Neural crest cell (in vitro differentiated cells): Measurements from ENCODE around the gene INSC. TPM values are rescaled to one million over a fixed set of nuclear protein-coding genes. Genes with fewer than 3 reads are reported as not detected.

ENCODE experiments used
- DNase-seq: peaks from one replicate; pipeline ENCODE4 v3.0.0; 2021; ENCODE audit warnings: low read depth, mixed read lengths, low spot score
- H3K27ac Mint-ChIP-seq: one replicate; pipeline ENCODE4 v1.8.0; 2021; ENCODE audit warnings: mild to moderate bottlenecking, mixed read lengths; ENCODE audit not compliant: unreplicated experiment
- H3K27me3 Mint-ChIP-seq: 2 replicates; pipeline ENCODE4 v1.8.0; 2021; ENCODE audit warnings: low read depth, mild to moderate bottlenecking, mixed read lengths
- H3K36me3 Mint-ChIP-seq: 2 replicates; pipeline ENCODE4 v1.8.0; 2021; ENCODE audit warnings: low read depth, mild to moderate bottlenecking, mixed read lengths
- H3K4me1 Mint-ChIP-seq: 2 replicates; pipeline ENCODE4 v1.8.0; 2021; ENCODE audit warnings: mixed read lengths
- H3K4me3 Mint-ChIP-seq: one replicate; pipeline ENCODE4 v1.8.0; 2021; ENCODE audit warnings: mild to moderate bottlenecking, mixed read lengths
- H3K9me3 Mint-ChIP-seq: 2 replicates; pipeline ENCODE4 v1.8.0; 2021; ENCODE audit warnings: mixed read lengths
- total RNA-seq: library from RNA; stranded (reverse); gene quantifications from 2 replicates; pipeline ENCODE4 v1.2.1, GENCODE V29; 2021
- TF ChIP-seq, protein P1 (sequence below): fragments of 200-600 bp; sonication (generic); conservative IDR thresholded peaks from 2 replicates; pipeline ENCODE4 v1.5.0; 2021; ENCODE audit warnings: antibody characterized with exemption, mild to moderate bottlenecking

Gene INSC
- total RNA-seq, 1 donor from 2014 or later = 2.6 TPM

DNA sequence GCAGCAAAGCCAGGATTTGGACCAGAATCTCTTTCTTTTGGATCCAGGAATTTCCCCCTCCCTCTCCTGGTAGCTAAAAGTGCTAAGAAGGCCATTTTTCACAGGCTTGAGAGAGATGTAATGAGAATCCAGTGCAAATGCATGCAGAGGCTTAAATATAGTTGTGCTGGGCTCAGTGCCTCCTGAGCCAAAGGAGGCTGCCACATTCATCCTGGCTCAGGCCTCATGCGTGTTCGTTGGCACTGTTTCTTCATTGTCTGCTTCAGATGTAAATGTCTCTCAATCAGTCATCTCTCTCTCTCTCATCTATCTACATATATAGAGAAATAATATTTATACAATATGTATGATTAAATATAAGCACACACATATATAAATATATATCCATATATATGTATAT lies 83.6 kb downstream of the INSC start:
- Mint-ChIP-seq H3K27me3 (no peaks in the 10 kb centered on the region), H3K36me3 (no peaks in the 10 kb centered on the region), H3K27ac (peak overlapping the region; percentile 6), H3K4me3 (no peak overlapping the region), H3K9me3 (no peaks in the 10 kb centered on the region), H3K4me1 (no peaks in the 10 kb centered on the region)
- DNase-seq = no peak
- TF ChIP-seq, protein P1, sequence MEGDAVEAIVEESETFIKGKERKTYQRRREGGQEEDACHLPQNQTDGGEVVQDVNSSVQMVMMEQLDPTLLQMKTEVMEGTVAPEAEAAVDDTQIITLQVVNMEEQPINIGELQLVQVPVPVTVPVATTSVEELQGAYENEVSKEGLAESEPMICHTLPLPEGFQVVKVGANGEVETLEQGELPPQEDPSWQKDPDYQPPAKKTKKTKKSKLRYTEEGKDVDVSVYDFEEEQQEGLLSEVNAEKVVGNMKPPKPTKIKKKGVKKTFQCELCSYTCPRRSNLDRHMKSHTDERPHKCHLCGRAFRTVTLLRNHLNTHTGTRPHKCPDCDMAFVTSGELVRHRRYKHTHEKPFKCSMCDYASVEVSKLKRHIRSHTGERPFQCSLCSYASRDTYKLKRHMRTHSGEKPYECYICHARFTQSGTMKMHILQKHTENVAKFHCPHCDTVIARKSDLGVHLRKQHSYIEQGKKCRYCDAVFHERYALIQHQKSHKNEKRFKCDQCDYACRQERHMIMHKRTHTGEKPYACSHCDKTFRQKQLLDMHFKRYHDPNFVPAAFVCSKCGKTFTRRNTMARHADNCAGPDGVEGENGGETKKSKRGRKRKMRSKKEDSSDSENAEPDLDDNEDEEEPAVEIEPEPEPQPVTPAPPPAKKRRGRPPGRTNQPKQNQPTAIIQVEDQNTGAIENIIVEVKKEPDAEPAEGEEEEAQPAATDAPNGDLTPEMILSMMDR = no peak

DNA sequence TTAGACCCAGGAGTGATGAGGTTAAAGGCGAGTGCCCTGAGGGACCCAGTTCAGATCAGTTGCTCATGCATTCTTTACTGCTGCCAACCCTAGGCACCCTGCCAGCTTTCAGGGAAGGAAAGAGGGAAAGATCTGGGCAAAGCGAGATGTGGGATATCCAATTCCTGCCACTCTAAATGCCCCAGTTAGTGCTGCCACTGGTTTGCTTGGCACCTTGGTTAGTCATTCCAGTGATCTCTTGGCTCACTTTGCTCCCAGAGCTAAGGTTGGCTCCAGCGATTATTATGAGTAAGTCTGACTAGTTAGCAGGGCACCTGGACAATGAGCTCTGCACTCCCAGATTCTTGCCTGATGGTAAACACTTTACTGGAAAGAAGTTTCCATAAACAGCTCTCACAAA lies 85.0 kb downstream of the INSC start:
- Mint-ChIP-seq H3K4me3 (no peak overlapping the region), H3K4me1 (no peaks in the 10 kb centered on the region), H3K27ac (no peak overlapping the region), H3K36me3 (no peaks in the 10 kb centered on the region), H3K9me3 (no peaks in the 10 kb centered on the region), H3K27me3 (no peaks in the 10 kb centered on the region)
- no peak for DNase-seq
- TF ChIP-seq, protein P1 = no peak

DNA sequence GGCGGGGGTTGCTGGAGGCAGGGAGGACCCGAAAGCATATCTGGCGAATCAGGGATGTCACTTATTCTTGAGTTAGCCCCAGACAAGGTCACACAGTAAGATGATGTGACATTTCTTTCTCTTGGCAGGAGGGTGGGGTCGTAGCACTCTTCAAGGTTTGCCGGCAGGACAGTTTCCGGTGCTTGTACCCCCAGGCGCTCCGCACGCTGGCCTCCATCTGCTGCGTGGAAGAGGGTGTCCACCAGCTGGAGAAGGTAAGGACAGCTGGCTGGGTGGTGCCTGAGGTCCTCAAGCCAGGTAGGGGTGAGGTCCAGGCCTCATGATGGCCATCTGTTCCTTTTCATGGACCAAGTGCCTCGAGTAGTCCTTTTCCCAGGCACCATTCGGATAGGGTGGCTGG lies 86.0 kb downstream of the INSC start:
- TF ChIP-seq, protein P1 = no peak
- no peak for DNase-seq
- H3K27me3 Mint-ChIP-seq = no peaks in the 10 kb centered on the region
- H3K9me3 Mint-ChIP-seq = no peaks in the 10 kb centered on the region
- H3K36me3 Mint-ChIP-seq = no peaks in the 10 kb centered on the region
- H3K27ac Mint-ChIP-seq = no peak overlapping the region
- H3K4me1 Mint-ChIP-seq = no peaks in the 10 kb centered on the region
- no peak overlapping the region for H3K4me3 Mint-ChIP-seq

DNA sequence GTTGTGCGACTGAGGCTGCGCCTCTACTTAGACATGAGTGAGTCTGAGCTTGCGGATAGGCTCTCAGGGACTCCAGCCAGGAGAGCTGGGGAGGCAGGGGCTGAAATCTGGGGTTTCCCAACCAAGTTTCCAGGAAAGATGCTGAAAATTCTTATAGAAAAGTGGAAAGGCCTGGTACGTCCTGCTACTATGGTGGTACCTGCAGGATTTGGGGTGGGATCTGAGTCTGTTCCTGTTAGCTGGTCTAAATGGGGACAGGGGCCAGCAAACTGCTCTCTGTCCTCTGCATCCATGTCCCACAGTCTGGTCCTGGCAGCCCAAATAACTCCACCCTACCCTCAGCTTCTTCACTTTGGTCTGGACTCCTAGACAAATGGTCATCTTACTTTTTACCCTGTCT lies 86.9 kb downstream of the INSC start:
- TF ChIP-seq, protein P1 = no peak
- Mint-ChIP-seq H3K27me3 (no peaks in the 10 kb centered on the region), H3K4me1 (no peaks in the 10 kb centered on the region), H3K4me3 (no peak overlapping the region), H3K27ac (no peak overlapping the region), H3K9me3 (no peaks in the 10 kb centered on the region), H3K36me3 (no peaks in the 10 kb centered on the region)
- no peak for DNase-seq

DNA sequence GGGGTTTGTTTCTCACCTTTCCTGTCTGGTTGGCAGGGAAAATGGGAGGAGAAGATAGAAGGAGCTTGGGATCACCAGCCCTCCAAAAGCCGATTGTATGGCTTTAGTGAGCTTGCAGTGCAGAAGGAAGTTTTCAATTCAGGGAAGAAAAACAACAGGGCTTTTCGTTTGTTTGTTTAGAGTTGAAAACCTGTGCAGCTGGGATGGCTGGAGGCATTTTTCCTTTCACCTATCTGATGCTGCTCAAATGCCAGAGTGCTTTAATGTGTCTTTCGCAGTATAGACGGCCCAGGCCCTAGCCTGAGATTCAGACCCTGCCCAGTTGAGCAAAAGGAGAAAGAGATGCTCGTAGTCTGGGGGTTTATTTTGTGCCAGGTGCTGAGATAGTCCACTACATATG lies 87.9 kb downstream of the INSC start:
- no peak for DNase-seq
- no peaks in the 10 kb centered on the region for H3K9me3 Mint-ChIP-seq
- H3K4me1 Mint-ChIP-seq = peaks cover 9% of the 10 kb centered on the region
- no peak overlapping the region for H3K27ac Mint-ChIP-seq
- no peak overlapping the region for H3K4me3 Mint-ChIP-seq
- TF ChIP-seq, protein P1 = no peak
- no peaks in the 10 kb centered on the region for H3K27me3 Mint-ChIP-seq
- H3K36me3 Mint-ChIP-seq = no peaks in the 10 kb centered on the region

DNA sequence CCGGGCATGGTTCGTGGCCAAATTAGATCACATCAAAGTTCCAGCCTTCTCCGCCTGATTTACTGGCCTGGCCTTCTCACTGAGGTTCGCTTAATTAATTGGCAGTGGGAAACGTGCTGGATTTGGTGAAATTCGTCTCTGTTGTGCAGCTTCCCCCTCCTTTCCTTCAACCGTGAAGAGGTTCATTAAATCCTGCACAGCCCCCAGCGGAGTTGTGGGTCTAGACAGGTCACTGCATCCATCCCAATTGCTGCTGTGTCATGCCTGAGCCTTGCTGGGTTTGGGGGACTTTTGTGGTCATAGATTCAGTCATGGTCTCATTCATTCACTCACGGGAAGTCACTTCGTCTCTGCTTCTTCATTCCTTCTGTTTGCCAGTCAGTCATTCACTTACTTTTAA lies 90.0 kb downstream of the INSC start:
- Mint-ChIP-seq H3K9me3 (no peaks in the 10 kb centered on the region), H3K27ac (no peak overlapping the region), H3K27me3 (no peaks in the 10 kb centered on the region), H3K4me3 (no peak overlapping the region), H3K36me3 (no peaks in the 10 kb centered on the region), H3K4me1 (peaks cover 12% of the 10 kb centered on the region)
- no peak for DNase-seq
- TF ChIP-seq, protein P1 = no peak
